NCI-H748 (cell line): Measurements from ENCODE around the gene VASH2.
"Not testable (repeated sequence)": the region's sequence is repeated elsewhere in the genome, so short reads cannot be mapped to it uniquely, and the experiment has no call there.

Experiments used
- DNase-seq: peaks from one replicate; lab custom pipeline; 2025; ENCODE audit not compliant: unreplicated experiment; lab: John Stamatoyannopoulos, UW

Gene VASH2

DNA sequence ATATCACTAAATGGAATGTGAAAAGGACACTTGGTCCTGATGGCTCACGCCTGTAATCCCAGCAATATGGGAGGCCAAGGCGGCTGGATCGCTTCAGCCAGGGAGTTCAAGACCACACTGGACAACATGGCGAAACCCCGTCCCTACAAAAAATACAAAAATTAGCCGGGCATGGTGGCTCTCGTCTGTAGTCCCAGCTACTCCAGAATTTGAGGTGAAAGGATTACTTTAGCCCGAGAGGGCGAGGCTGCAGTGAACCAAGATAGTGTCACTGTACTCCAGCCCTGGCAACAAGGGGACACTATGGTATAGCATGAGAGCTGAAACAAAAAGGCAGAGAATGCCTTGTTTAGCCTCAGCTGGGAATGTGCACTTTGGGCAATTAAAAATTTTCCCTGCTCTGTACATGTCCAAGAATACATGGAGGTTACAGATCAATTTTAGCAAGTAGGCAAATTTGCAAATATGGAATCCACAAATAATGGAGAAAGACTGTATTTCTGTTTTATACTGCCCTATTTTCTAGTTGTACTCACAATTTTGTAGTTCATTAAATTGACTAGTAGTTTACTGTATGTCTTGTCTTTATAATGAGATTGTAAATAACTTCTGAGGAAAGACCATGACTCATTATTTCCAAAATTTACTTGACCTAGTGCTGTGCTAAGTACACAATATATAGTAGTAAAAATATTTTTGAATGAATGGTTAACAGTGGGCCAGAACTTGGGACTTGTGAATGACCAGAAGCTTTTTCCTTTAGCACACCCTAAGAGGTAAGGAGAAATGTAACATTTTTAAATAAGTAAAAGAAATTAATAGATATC lies 67.3 kb downstream of the VASH2 start:
- no peak for DNase-seq

DNA sequence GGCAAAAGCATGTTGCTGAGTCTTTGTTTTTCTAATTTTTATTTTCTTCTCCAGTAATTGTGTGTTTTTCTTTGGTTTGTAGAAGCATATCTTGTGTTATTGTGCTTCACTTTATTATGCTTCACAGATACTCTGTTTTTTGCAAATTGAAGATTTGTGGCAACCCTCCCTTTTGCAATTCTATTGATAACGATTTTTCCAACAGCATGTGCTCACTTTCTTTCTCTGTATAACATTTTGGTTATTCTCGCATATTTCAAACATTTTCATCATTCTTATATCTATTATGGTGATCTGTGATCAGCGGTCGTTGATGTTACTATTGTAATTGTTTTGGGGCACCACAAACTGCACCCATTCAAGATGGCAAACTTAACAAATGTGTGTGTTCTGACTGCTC lies 69.1 kb downstream of the VASH2 start:
- DNase-seq: no peak

DNA sequence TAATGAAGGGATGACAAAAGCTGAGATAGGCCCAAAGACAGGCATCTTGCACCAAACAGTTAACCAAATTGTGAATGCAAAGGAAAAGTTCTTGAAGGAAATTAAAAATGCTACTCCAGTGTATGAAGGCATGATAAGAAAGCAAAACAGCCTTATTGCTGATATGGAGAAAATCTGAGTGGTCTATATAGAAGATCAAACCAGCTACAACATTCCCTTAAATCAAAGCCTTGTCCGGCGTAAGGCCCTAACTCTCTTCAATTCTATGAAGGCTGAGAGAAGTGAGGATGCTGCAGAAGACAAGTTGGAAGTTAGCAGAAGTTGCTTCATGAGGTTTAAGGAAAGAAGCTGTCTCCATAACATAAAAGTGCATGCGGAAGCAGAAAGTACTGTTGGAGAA lies 69.7 kb downstream of the VASH2 start:
- DNase-seq: no peak

DNA sequence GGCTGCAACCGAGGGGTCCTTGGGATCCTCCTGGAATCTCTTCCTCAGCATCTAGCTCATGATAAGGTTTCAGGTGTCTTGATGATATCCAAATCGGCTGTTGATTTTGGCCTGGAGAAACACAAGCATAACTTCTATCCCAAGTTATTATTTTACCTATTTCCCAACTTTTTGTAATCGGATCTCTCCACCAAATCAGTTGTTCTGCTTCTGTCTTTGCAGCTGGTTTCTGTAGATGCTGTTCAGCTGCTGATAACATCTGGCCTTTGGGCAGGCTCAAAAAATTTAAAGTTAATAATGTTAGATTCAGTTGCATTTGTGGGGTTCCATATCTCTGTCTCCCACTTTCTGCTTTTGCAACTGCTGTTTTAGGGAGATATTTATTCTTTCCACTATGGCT lies 76.7 kb downstream of the VASH2 start:
- not testable (repeated sequence) for DNase-seq

DNA sequence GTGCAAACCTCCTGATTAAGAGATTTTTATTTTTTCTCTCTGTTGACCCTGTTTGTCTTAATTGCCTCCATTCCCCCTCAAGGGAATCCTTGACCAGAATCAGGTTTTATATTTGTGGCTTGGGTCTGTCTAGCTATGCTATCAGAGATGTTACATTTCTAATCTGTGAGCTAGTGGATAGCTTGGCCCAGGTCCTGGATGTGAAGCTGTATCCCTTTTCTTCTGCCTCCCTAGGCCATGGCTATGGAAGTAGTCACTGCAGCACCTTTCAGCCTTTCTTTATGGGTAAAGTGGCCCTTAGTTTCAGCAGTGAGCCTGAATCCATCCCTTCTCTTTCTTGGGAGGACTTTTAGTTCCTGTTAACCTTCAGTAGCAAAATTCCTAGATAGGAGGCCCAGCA lies 82.3 kb downstream of the VASH2 start:
- no peak for DNase-seq

DNA sequence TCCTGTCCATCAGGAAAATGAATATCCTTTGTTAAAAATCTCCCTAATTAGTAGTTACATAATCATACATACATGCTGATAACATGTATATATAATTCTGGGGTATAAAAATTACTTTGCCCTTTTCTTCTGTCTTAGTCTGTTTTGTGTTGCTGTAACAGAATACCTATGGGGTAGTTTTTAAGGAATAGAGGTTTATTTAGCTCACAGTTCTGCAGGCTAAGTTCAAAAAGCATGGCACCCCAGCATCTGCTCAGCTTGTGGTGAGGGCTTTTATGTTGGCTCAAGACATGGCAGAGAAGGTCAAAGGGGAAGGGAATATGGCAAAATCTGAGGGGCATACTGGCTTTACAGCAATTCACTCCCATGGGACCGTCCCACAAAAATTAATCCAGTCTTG lies 84.4 kb downstream of the VASH2 start:
- DNase-seq: no peak

DNA sequence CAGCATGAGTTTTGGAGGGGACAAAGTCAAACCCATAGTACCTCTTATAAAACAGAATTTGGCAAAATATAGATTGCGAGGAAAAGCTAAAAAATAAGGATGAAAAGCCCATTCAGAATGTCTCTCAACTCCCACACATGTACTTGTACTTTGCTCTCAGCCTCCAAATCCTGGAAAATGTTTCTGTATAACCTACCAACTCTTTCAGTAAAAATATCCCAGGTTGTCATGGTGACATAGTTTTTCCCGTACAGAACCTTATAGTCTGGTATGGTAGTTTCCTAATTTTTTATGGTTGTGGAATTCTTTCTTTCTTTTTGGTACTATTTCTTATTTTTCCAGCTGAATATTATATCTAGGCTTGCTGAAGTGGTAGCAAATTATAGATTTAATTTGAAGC lies 85.2 kb downstream of the VASH2 start:
- DNase-seq: no peak
